OCI-LY1 (cell line): Measurements from ENCODE around the gene DDR1.

Source experiments
- CTCF ChIP-seq: fragments of 200-600 bp; sonication (generic), shearing (Covaris generic); IDR thresholded peaks from 2 replicates; pipeline ENCODE4 v1.5.1; 2017; ENCODE audit warnings: mild to moderate bottlenecking, antibody characterized with exemption, low read length, moderate library complexity, mixed read lengths
- EZH2 ChIP-seq: fragments of 200-600 bp; sonication (generic), shearing (Covaris generic); IDR thresholded peaks from 2 replicates; pipeline ENCODE4 v1.8.0; 2017; ENCODE audit warnings: borderline replicate concordance, mixed run types, mild to moderate bottlenecking, antibody characterized with exemption, low read length, moderate library complexity, mixed read lengths

DNA sequence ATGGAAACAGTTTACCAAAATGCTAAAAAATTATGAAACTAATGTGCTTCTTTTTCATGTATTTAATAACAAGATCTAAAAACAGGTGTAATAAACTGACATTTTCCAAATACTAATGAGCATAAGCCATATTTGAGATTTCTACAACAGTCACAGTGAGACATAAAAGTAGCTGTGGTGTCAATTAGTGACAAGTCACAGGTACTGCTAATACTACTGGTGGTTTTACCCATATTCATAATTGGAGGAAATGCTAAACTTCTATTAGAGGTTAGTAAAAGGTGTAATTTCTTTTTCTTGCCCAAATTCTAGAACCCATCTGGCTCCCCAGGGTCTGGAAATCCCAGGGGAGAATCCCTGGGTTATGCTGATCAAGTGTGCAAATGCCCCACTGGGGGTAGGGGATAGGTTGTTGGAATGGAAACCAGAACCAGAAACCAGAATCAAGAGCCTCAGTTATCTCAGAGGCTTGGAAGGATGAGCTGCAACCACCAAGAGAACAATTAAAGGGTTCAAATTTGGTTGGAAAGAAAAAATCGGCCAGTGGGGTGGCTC, 16.6 kb downstream of the DDR1 start:
- no peak for TF ChIP-seq CTCF
- TF ChIP-seq EZH2: no peak
